ENCODE data around the gene SERGEF. TPM values are rescaled to one million over a fixed set of nuclear protein-coding genes. Genes with fewer than 3 reads are reported as not detected.

Gene SERGEF
- total RNA-seq, 4 donors from 2014 or later, result 62.2 to 116 (median 83.5) TPM

DNA sequence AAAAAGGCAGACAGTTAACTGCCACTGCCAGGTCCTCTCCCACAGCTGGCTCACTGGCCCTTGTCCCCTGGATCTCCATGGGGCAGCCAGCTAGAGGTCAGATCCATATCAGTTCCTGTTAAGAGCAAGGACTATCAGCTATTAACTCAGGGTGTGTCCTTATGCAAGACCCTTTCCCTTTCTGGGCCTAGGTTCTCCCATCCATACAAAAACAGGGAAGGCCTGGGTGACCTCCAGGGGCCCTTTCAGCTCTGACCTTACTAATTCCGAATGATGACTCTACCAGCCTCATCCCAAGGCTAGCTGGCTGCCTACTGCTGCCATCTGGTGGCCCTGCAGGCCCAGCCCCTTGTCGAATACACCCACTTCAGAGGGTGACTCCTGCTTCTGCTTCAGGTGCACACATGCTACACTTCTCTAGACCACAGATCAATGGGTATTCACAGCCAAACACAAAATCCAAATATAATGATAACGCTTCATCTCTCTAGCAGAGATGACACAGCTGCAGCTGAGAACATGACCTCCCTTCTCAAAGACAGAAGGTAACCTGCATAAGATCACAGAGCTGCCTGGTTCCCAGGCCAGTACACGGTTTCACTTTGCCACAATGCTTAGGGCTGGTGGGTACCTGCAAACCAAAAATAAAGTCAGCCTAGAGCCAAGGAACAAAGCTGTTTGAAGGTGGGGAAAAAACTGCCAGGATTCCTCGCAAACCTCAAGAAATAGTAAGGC, 34.1 kb downstream of the SERGEF start:
- DNase-seq, result peak; percentile 54 to 56
- Histone ChIP-seq H3K4me1 (no peaks in the 10 kb centered on the region), H3K27me3 (no peaks in the 10 kb centered on the region), H3K36me3 (peaks cover 0 to 4% of the 10 kb centered on the region in 2 donors), H3K27ac (no peak overlapping the region), H3K9me3 (no peaks in the 10 kb centered on the region), H3K4me3 (replicated peaks in 1 of 3) (no peak overlapping the region)
- TF ChIP-seq POLR2A (IDR thresholded peaks at IDR 0.05), result no peak
- TF ChIP-seq CTCF (IDR thresholded peaks at IDR 0.05), result peak; percentile 15 to 58 (median 38)
- 57 to 68% methylated on average over 5 of the region's 5 CpGs for WGBS, 2 donors
- intact Hi-C loops (cut with DNase I), result no loop called here

DNA sequence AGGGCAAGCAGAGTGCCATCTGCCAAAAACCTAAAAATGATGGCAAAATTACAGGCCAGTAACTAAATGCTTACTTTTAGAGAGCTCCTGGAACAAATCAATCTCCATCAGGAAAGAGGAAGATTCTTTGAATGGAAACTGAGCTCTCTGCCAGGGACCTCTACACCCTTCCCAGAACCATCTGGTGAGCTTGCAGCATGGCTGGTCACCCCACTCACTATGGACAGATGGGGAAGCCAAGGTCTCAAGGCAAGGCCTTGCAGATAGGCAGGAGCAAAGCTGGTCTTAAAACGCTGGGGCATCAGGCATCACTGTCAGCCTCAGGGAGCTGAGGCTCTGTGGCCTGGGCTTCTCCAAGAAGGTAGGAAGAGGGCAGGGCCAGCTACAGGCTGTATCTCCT, 36.2 kb downstream of the SERGEF start:
- H3K4me1 ChIP-seq, result no peaks in the 10 kb centered on the region
- no peaks in the 10 kb centered on the region for H3K27me3 ChIP-seq
- no peaks in the 10 kb centered on the region for H3K9me3 ChIP-seq
- peaks cover 0 to 4% of the 10 kb centered on the region in 2 donors for H3K36me3 ChIP-seq
- no peak for TF ChIP-seq POLR2A (IDR thresholded peaks at IDR 0.05)
- TF ChIP-seq CTCF (IDR thresholded peaks at IDR 0.05), result no peak
- no peak overlapping the region for H3K4me3 ChIP-seq (replicated peaks in 1 of 3)
- intact Hi-C loops (cut with DNase I), result no loop called here
- DNase-seq, result no peak
- no peak overlapping the region for H3K27ac ChIP-seq
- WGBS, 2 donors, result 83% methylated on average over 1 of the region's 1 CpG; no CpG with 5 or more reads in 1 of the 2 donors

DNA sequence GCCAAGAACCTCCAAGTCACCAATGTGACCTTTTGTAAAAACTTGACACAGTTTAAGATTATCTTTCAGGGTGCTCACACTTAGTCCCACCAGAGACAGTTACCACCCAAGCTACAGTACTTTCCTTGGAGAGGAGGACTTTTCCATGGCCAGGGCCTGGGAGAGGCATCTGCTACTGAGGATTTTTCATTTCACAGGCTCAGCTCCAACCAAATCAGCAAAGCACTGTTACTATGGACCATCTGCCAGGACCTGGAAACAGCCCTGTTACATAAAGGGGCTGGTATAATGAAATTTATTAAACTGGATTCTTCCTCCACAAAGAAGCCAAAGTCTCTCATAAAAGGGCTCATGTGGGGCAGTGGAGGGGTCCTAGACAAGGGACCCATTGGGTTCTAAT, 38.6 kb downstream of the SERGEF start:
- Histone ChIP-seq H3K4me1 (no peaks in the 10 kb centered on the region), H3K27me3 (no peaks in the 10 kb centered on the region), H3K9me3 (no peaks in the 10 kb centered on the region), H3K27ac (no peak overlapping the region), H3K4me3 (replicated peaks in 1 of 3) (no peak overlapping the region), H3K36me3 (peaks cover 0 to 4% of the 10 kb centered on the region in 2 donors)
- no peak for DNase-seq
- TF ChIP-seq CTCF (IDR thresholded peaks at IDR 0.05) (no peak), POLR2A (IDR thresholded peaks at IDR 0.05) (no peak)
- intact Hi-C loops (cut with DNase I), result no loop called here

DNA sequence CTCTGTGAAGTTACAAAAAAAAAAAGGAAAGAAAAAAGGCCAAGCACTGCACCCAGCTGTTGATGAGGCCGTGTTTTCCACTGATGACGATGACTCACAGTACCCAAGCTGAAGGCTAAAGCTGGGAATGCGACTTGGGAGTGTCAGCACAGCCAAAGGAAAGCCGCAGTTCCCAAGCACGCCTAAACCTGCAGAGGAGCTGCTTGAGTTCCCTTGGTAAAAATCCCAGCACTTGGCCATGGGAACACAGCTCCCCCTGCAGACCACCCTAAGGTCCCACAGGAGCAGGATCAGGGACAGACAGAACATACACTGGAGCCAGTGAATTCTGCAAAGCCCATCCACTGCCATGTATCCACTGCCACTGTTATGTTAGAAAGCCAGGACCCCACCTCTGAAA, 39.9 kb downstream of the SERGEF start:
- Histone ChIP-seq H3K27me3 (no peaks in the 10 kb centered on the region), H3K27ac (no peak overlapping the region), H3K36me3 (peaks cover 0 to 4% of the 10 kb centered on the region in 2 donors), H3K4me1 (no peaks in the 10 kb centered on the region), H3K9me3 (no peaks in the 10 kb centered on the region), H3K4me3 (replicated peaks in 1 of 3) (no peak overlapping the region)
- TF ChIP-seq POLR2A (IDR thresholded peaks at IDR 0.05) (no peak), CTCF (IDR thresholded peaks at IDR 0.05) (peak in 4 of 6 experiments; percentile 11 to 40 (median 33))
- intact Hi-C loops (cut with DNase I), result no loop called here
- peak; percentile 8 to 15 for DNase-seq
- 29 to 39% methylated on average over 5 of the region's 5 CpGs for WGBS, 2 donors

- H3K4me1 ChIP-seq, result no peaks in the 10 kb centered on the region
- no peak overlapping the region for H3K4me3 ChIP-seq (replicated peaks in 1 of 3)
- no peak overlapping the region for H3K27ac ChIP-seq
- no peak for TF ChIP-seq POLR2A (IDR thresholded peaks at IDR 0.05)
- TF ChIP-seq CTCF (IDR thresholded peaks at IDR 0.05), result no peak
- H3K36me3 ChIP-seq, result no peaks in the 10 kb centered on the region
- intact Hi-C loops (cut with DNase I), result no loop called here
- no peaks in the 10 kb centered on the region for H3K9me3 ChIP-seq
- H3K27me3 ChIP-seq, result no peaks in the 10 kb centered on the region
- WGBS, 2 donors, result 86 to 100% methylated on average over 1 of the region's 1 CpG
- no peak for DNase-seq
Measured at GRCh38 chr11:17968206-17968605, 44.6 kb downstream of the SERGEF start.
